Smooth muscle cell (in vitro differentiated cells): ENCODE results near the gene SLC25A6. TPM values are rescaled to one million over a fixed set of nuclear protein-coding genes. Genes with fewer than 3 reads are reported as not detected.

ENCODE experiments used
- DNase-seq: peaks from one replicate; lab custom pipeline; 2025; ENCODE audit not compliant: unreplicated experiment; lab: John Stamatoyannopoulos, UW
- H2AFZ ChIP-seq: fragments of 200-600 bp; sonication (generic); 2 replicates; pipeline ENCODE4 v1.6.0; 2016; ENCODE audit warnings: antibody characterized with exemption, low read depth, mild to moderate bottlenecking
- H3F3A ChIP-seq: fragments of 200-600 bp; sonication (generic); 2 replicates; pipeline ENCODE4 v1.6.0; 2017; ENCODE audit warnings: antibody characterized with exemption, low read depth
- H3K27ac ChIP-seq: fragments of 200-600 bp; sonication (generic); 2 replicates; pipeline ENCODE4 v1.5.1; 2016; ENCODE audit warnings: low read depth, mild to moderate bottlenecking
- H3K27me3 ChIP-seq: fragments of 200-600 bp; sonication (generic); 2 replicates; pipeline ENCODE4 v1.6.1; 2016; ENCODE audit warnings: low read depth, mild to moderate bottlenecking
- H3K36me3 ChIP-seq: fragments of 200-600 bp; sonication (generic); 2 replicates; pipeline ENCODE4 v1.5.1; 2016; ENCODE audit warnings: low read depth
- H3K4me1 ChIP-seq: fragments of 200-600 bp; sonication (generic); 2 replicates; pipeline ENCODE4 v1.5.1; 2016; ENCODE audit warnings: low read depth
- H3K4me2 ChIP-seq: fragments of 200-600 bp; sonication (generic); 2 replicates; pipeline ENCODE4 v1.6.0; 2016; ENCODE audit warnings: mild to moderate bottlenecking
- H3K4me3 ChIP-seq: fragments of 200-600 bp; sonication (generic); 2 replicates; pipeline ENCODE4 v1.5.1; 2016; ENCODE audit warnings: mild to moderate bottlenecking
- H3K79me2 ChIP-seq: fragments of 200-600 bp; sonication (generic); 2 replicates; pipeline ENCODE4 v1.6.0; 2016; ENCODE audit warnings: low read depth, mild to moderate bottlenecking
- H3K9ac ChIP-seq: fragments of 200-600 bp; sonication (generic); 2 replicates; pipeline ENCODE4 v1.6.0; 2016; ENCODE audit warnings: low read depth
- H3K9me3 ChIP-seq: fragments of 200-600 bp; sonication (generic); replicated peaks from 2 replicates; pipeline ENCODE4 v1.5.1; 2016; ENCODE audit warnings: low read depth
- H4K20me1 ChIP-seq: fragments of 200-600 bp; sonication (generic); 2 replicates; pipeline ENCODE4 v1.6.0; 2016; ENCODE audit warnings: low read depth
- CTCF ChIP-seq: fragments of 200-600 bp; sonication (generic); IDR thresholded peaks from 2 replicates; pipeline ENCODE4 v1.5.1; 2017; ENCODE audit warnings: borderline replicate concordance, mild to moderate bottlenecking, antibody characterized with exemption; ENCODE audit not compliant: insufficient read depth, poor library complexity, severe bottlenecking
- WGBS: methylation state at CpG from one replicate; pipeline ENCODE4 v1.1.7; 2016; ENCODE audit warnings: low lambda C conversion rate; 5-methylcytosine and 5-hydroxymethylcytosine counted together
- polyA plus RNA-seq: library from polyadenylated mRNA; unstranded; fragments of >200 nt; fragmentation: Nextera tagmentation; extraction: Ambion mirVana; gene quantifications from 2 replicates; pipeline ENCODE4 v1.2.1, GENCODE V29; 2016
- total RNA-seq: library from RNA; depleted of rRNA; stranded (reverse); fragments of >200 nt; gene quantifications from 2 replicates; pipeline ENCODE4 v1.2.3, GENCODE V29; 2014

The SLC25A6 gene
- total and polyA plus RNA-seq, 2 experiments from 2014 or later = 160 to 288 TPM

- no peak for DNase-seq
- H3K79me2 ChIP-seq = no peaks in the 10 kb centered on the region
- 97% methylated on average over 19 of the region's 19 CpGs for WGBS
- no peak overlapping the region for H3K9ac ChIP-seq
- H3K4me3 ChIP-seq = no peak overlapping the region
- H3K4me2 ChIP-seq = no peak overlapping the region
- no peaks in the 10 kb centered on the region for H4K20me1 ChIP-seq
- no peaks in the 10 kb centered on the region for H3K4me1 ChIP-seq
- H3K27me3 ChIP-seq = no peaks in the 10 kb centered on the region
- TF ChIP-seq CTCF = no peak
- no peak overlapping the region for H2AFZ ChIP-seq
- no peak overlapping the region for H3K27ac ChIP-seq
- H3K9me3 ChIP-seq = peaks cover 2% of the 10 kb centered on the region
- peaks cover 7% of the 10 kb centered on the region for H3K36me3 ChIP-seq
- no peaks in the 10 kb centered on the region for H3F3A ChIP-seq
Measured at GRCh38 chrX:1421433-1422134, 29.7 kb upstream of the SLC25A6 start.

- no peak for TF ChIP-seq CTCF
- Histone ChIP-seq H3K79me2 (no peaks in the 10 kb centered on the region), H3K4me3 (no peak overlapping the region), H3K27ac (no peak overlapping the region), H3F3A (no peaks in the 10 kb centered on the region), H3K9me3 (peaks cover 2% of the 10 kb centered on the region), H4K20me1 (no peaks in the 10 kb centered on the region), H3K4me2 (no peak overlapping the region), H3K9ac (no peak overlapping the region), H3K36me3 (peaks cover 7% of the 10 kb centered on the region), H3K27me3 (no peaks in the 10 kb centered on the region), H2AFZ (no peak overlapping the region), H3K4me1 (no peaks in the 10 kb centered on the region)
- DNase-seq = no peak
- WGBS = 84% methylated on average over 14 of the region's 14 CpGs
Measured at GRCh38 chrX:1420371-1420770, 28.5 kb upstream of the SLC25A6 start.

DNA sequence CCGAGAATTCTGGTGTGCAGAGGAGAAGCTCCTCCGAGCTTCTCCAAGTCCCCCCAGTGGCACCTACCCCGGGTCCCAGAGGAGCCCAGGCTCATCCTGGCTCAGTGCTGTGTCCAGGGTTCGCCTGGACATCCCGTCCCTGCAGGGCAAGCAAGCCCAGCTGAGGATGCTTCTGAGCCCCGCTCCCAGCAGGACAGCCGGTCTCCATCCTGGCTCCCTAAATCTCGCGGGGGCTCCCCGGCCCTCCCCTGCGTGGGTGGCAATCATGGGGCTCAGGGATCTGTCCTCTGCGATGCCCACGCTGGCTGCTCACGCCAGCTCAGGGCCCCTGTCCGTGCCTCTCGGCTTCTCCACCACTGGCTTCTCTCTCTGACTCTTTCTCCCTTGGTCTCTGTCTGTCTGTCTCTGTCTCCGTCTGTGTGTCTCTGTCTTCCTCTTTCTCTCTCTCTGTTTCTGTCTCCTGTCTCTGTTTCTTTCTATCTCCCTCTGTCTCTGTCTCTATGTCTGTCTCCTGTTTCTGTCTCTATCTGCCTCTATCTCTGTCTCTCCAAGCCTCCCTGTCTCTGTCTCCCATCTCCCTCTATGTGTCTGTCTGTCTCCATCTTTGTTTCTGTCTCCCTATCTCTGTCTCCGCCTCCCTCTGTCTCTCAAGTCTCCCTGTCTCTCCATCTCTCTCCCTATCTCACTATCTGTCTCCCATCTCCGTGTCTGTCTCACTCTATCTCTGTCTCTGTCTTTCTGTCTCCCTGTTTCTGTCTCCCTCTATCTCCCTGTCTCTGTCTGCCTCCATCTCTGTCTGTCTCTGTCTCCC is 27.8 kb upstream of the SLC25A6 start:
- H2AFZ ChIP-seq = no peak overlapping the region
- no peak for DNase-seq
- WGBS = 94% methylated on average over 18 of the region's 19 CpGs
- no peaks in the 10 kb centered on the region for H4K20me1 ChIP-seq
- no peak overlapping the region for H3K27ac ChIP-seq
- no peaks in the 10 kb centered on the region for H3K27me3 ChIP-seq
- no peak overlapping the region for H3K4me3 ChIP-seq
- no peak overlapping the region for H3K4me2 ChIP-seq
- H3F3A ChIP-seq = no peaks in the 10 kb centered on the region
- peaks cover 2% of the 10 kb centered on the region for H3K9me3 ChIP-seq
- no peak overlapping the region for H3K9ac ChIP-seq
- TF ChIP-seq CTCF = no peak
- no peaks in the 10 kb centered on the region for H3K4me1 ChIP-seq
- peaks cover 7% of the 10 kb centered on the region for H3K36me3 ChIP-seq
- H3K79me2 ChIP-seq = no peaks in the 10 kb centered on the region
